NCI-H510A (cell line): Measurements from ENCODE around the gene LHFPL6.

Source experiments
- DNase-seq: peaks from one replicate; lab custom pipeline; 2025; lab: John Stamatoyannopoulos, UW

LHFPL6 gene

DNA sequence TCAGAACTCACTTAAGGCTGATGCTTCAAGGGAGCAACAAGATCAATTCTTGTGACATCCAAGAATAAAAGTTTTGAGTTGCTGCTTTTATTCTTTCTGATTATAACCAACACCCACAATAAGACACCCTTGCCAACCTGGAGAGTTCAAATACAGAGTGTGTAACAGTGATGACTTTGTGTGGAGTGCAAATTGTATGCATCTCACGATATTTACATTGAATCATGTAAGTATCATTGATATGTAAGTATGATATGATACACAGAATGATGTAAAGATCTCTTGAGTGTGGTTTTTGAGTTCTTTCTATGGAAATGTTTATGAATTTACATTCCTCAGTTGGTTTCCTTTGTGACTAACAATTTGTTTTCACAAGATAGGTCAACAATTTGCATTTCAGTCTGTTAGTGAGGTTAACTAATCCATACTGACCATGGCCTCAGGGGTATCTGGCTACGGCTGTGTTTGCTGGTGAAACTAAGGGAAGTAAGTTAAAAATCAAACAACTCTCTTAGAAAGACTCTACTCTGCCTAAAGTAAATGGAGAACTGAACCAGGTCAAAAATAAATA is 12.4 kb downstream of the LHFPL6 start:
- no peak for DNase-seq

GRCh38 chr13:39588384-39588783 is 14.6 kb downstream of the LHFPL6 start:
- DNase-seq: no peak

- no peak for DNase-seq
Measured at GRCh38 chr13:39587939-39588338, 15.1 kb downstream of the LHFPL6 start.

- DNase-seq: no peak
Measured at GRCh38 chr13:39586958-39587605, 15.9 kb downstream of the LHFPL6 start.

GRCh38 chr13:39586151-39586550 is 16.8 kb downstream of the LHFPL6 start:
- DNase-seq: no peak

DNA sequence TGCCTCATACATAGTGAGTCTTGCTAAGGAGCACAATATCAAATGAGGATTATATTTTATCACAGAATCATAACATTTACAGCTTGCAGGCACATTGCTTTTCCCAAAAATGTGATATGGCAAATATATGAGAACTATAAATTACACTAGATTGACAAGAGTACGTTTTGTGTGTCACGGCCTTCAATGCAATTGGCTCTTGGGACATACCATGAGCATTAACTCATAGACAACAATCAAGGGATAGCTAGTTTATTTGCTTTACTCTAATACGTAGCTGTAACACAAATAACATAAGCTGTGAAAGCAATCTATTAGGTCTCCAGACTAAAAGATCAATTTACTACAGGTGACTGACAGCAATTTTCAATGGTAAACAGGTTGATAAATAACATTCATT is 17.8 kb downstream of the LHFPL6 start:
- DNase-seq: no peak

- DNase-seq: no peak
Measured at GRCh38 chr13:39580881-39581575, 22.0 kb downstream of the LHFPL6 start.

GRCh38 chr13:39578821-39579291 is 24.1 kb downstream of the LHFPL6 start:
- DNase-seq: no peak

DNA sequence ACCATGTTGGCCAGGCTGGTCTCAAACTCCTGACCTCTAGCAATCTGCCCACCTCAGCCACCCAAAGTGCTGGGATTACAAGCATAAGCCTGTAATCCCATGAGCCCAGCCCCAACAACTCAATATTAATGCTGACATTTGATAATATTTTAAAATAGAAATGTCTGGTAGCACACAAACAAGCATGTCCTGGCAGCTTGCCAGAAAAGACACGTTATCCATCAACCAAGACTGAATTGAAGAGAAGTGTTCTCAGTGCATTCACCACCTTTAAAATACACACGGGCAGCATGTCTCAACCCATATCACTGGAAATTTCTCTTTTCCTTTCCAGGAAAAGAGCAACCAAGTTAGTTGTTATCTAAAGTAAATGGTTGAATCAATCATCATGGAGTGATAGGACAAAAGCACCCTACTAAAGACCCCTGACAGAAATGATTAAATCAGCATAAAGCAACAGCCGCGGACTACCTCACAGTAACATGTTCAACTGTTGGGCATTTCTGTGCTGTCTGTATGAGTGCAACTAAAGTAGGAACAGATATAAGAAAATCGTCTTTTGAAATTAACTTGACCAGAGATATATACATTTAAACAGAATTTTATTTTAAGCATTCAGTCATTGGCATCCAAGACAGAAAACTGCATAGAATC is 25.0 kb downstream of the LHFPL6 start:
- DNase-seq: no peak

DNA sequence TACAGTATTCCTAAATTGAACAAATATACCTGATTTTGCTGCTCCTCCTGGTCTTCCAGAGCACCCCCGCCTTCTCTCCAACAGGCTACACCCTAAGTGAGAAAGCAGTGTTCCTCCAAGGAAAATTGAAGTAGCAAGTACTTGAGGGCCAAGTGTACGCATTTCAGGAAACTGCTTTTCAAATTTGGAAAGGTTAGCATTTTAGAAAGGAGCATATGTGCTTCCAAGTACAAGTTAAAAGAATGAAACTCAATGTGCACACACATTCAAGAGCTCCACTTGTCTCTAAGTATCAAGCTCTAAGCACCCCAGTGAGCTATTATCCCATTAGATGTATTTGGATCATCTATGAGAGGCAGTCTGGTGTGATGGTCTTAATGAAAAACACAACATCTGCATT is 25.8 kb downstream of the LHFPL6 start:
- DNase-seq: no peak

DNA sequence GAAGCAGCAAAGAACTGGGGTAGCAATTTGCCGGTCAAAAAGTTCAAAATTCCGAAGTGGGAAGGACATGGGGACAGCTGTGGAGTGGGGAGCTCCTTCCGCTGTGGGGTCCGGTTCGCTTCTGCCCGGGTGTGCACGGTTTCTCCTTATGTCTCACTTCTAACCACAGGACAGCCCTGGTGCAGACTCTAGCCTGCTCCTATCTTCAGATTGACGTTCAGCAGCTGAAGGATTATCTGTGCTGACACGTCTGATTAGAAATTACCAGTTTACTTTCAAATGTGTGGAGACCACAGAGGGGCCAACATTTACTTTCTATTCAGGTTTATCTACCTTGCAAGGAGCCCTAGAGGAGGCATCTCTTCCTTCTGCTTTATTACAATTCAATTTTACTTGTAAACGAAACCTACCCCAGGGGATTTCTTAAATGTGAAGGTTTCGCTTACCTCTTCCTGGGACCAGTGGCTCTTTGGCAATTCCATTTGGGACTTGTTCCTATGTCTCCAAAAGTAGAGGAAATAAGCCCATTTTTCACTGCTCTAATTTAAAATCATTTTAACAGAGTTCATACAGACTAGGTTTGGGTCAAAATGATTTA is 27.3 kb downstream of the LHFPL6 start:
- DNase-seq: no peak

- DNase-seq: no peak
Measured at GRCh38 chr13:39571502-39572092, 31.4 kb downstream of the LHFPL6 start.

GRCh38 chr13:39567569-39567968 is 35.4 kb downstream of the LHFPL6 start:
- DNase-seq: no peak

- DNase-seq: no peak
Measured at GRCh38 chr13:39566216-39566869, 36.6 kb downstream of the LHFPL6 start.

DNA sequence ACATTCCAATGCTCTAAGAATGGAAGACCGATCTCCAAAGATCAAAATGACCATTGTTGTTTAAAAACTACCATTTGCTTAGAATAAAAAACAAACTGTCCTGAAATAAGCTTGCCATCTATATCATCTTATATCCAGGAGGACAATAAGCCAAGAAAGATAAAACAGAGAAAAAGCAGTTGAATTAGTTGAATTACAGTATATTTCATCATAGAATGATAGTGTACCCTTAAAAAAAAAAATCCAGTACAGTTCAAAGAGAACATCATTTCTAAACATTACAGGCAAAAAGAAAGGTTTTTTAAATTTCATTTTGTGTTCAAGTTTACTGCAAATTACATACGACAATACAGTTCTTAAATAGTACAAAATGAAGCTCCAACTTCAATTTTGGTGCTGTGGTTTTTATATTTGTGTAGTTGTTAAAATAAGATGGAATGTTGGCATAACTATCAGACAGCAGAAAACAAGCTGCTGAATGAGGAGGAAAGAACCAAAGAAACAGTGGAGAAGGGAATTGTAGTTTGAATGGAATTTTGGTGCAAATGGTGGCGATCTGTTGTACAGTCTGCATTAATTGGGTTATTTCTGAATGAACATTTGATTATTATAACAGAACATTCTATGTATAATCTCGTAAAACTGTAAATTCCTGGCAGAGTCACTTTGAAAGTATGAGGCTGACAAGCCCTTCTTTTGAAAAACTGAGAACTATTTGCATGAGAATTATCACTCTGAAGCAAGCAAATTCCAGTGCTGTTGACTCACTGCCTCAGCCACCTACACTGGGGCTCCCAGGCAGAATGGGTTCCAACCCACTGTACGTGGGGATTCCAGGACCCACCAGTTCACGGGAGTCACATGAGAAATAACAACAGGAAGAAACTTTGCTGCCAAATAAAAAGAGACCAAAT is 37.7 kb downstream of the LHFPL6 start:
- DNase-seq: no peak

GRCh38 chr13:39563470-39563735 is 39.6 kb downstream of the LHFPL6 start:
- DNase-seq: no peak

- no peak for DNase-seq
Measured at GRCh38 chr13:39561971-39562370, 41.0 kb downstream of the LHFPL6 start.

GRCh38 chr13:39559847-39560246 is 43.1 kb downstream of the LHFPL6 start:
- no peak for DNase-seq

- no peak for DNase-seq
Measured at GRCh38 chr13:39557285-39557955, 45.6 kb downstream of the LHFPL6 start.

- DNase-seq: no peak
Measured at GRCh38 chr13:39556866-39557265, 46.1 kb downstream of the LHFPL6 start.
